ENCODE results near the gene ITPR3.
"Not testable (repeated sequence)": the region's sequence is repeated elsewhere in the genome, so short reads cannot be mapped to it uniquely, and the experiment has no call there.

The ITPR3 gene

DNA sequence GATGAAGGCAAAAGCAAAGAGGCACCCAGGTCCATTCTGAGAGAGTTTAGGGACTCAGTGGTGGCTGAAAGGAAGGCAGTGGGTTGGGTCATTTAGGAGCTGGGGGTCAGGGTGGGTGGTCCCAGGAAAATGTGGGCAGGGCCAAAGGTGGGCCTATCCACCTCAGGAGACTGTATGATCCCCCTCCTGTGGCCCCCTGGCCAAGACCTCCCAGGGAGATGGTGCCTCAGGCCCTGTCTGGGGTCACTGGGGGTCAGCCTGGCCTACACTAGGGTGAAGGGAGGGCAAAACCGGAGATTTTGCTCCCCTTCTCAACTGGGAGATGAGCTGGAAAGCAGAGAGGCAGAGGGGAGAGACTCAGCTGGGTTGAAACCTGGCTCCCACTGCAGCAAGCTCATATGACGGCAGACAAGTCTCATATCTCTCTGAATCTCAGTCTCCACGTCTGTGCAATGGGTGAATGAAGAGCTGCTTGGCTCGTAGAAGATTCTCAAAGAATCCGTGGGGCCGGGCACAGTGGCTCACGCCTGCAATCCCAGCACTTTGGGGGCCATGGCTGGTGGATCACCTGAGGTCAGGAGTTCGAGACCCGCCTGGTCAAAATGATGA is 29.6 kb upstream of the ITPR3 start:
- no peak for DNase-seq

DNA sequence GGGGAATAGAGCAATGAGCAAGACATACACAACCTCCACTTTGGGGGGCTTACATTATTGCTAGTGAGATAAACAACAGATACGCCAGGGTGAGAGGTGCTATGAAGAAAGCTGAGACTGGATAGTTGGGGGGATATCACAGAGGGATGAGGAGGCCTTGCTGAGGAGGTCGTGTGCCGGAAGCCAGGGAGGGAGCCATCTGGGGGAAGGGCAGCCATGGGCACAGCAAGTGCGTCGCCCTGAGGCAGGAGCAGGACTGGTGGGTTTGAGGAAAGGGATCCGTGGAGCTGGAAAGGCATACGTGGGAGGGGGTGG is 28.9 kb upstream of the ITPR3 start:
- no peak for DNase-seq

DNA sequence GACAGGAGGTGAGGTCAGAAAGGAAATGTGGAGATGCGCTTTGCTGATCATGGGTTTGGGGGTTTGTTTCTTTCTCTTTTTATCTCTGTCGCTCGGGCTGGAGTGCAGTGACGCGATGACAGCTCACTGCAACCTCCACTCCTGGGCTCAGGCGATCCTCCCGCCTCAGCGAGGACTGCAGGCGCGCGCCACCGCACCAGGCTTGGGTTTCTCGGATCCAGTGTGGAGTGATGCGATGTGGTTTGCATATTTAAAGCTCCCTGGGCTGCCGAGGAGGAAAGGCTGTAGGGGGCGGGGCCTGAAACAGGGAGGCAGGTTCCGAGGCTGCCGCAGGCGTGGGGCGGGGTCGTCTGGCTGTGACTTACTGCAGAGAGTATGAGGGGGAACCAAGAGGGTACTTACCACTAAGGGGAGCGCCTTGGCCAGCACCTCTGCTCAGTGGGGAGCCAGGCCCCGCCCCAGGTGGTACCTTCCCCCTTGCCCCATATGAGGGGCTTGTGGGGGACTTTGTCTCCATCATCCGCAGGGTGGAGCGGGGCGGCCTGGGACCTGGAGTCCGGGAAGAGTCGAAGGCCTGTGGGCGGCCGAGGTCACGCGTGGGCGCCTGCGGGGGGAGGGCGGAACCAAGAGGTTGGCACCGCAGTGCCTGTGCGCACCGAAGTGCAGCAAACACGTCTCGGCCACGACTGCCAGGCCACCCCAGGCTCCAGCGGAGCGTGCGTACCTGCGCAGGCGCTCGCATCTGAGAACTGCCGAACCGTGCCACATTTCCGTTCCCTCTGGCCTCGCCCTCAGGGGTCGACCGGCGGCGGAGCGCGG is 28.3 kb upstream of the ITPR3 start:
- no peak for DNase-seq

DNA sequence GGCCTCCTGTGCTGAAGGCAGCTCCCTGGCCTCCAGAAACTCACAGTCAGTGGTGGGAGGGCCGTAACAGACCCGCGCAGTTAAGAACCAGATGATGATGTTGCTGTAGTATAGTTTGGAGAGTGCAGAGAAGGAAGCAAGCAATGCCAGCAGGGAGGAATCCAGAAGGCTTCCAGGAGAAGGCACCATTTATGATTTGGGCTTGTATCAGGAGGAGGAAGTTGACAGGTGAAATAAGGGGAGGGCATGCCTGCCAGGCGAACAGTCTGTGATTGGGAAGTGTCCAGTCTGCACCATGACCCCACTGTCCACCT is 27.8 kb upstream of the ITPR3 start:
- no peak for DNase-seq

DNA sequence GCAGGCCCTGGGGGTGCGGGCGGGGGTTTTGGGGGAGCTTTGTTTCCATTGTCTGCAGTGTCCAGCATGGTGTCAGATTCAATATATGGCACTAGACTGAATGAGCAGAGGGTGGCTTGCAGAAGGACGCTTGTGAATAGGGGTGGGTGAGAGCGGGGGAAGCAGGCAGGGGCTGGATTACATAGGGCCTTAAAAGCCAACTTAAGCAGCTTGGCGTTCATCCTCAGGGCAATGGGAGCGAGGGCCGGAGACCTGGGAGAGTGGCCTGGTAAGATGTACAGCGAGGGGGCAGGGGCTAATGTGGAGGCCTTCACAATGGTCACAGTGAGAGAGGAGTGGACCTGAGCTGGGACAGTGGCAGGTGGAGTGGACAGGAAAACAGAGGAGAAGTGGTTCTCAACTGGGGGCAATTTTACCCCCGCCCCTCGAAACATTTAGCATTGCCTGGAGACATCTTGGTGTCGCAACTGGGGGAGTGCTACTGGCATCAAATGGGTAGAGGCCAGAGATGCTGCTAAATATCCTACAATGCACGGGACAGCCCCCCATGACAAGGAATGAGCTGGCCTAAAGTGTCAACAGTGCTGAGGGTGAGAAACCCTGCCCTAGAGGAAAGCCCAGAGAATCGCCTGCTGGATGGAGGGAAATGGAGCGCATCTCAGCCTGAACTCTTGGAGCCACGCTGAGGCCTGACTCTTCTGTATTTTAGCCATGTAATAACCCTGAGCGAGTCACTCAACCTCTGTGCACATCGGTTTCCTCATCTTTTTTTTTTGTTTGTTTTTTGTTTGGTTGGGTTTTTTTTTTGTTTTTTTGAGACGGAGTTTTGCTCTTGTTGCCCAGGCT is 25.9 kb upstream of the ITPR3 start:
- DNase-seq: no peak

DNA sequence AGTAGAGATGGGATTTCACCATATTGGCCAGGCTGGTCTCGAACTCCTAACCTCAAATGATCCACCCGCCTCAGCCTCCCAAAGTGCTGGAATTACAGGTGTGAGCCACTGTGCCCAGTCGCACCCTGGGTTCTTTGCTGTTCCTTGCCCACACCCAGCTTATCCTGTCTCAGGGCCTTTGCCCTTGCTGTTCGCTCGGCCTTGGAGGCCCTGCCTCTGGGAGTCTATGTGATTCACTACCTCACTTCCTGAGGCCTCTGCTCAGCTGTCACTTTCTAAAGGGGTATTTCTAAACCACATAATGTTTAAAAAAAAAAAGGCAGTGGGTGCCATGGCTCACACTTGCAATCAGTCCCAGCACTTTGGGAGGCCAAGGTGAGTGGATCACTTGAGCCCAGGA is 24.2 kb upstream of the ITPR3 start:
- DNase-seq: not testable (repeated sequence)

DNA sequence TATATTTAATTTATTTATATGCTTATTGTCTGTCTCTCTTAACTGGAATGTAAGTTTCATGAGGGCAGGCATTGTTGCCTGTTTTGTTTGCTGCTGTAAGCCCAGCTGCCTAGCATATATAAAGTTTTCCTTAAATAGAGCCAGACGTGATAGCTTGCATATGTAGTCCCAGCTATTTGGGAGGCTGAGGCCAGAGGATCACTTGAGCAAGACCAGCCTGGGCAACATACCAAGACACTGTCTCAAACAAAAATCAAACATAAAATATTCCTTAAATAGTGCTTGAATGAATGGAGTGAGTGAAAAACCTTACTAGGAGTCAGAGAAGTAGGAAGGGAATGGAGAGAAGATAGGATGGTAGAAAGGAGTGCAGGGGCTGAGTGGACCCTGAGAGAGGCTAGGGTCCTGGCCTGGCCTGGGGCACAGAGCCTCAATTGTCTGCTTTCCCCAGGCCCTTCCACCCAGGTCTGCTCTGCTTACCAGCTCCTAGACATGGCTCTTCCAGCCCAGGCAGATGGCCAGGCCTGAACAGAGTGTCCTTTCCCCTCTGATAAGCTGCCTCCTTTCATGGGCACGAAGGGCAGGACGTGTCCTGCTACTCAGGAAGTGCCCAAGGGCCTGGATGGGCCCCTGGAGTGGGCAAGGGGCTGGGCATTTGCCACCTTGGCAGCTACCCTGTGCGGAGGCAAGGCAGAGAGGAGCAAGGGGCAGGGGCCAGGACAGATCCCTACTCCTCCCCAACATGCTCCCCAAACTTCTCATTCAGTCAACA is 23.4 kb upstream of the ITPR3 start:
- DNase-seq: no peak

DNA sequence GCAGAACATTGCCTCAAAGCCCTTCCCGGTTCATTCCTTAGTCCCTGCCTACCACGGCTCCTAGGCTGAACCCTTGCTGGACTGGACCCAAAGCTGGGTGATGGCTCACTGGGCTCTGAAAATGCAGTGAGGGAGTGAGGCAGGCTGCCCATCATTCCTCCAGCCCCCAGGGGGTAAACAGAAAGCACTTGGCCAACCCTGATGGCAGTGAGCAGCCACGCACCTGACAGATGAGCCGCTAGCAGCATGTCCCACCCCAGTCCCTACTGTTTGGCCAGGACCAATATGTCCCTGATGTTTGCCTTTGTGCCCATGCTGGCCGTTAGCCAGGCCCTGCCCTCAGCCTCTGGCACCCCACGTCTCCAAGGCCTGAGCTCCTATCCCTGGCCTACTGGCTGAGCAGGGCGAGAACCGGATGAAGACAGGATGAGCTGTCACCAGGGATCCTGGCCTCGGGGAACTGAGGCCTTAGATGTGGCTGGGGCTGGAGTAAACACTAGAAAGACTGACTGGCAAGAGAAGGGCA is 21.6 kb upstream of the ITPR3 start:
- DNase-seq: no peak

DNA sequence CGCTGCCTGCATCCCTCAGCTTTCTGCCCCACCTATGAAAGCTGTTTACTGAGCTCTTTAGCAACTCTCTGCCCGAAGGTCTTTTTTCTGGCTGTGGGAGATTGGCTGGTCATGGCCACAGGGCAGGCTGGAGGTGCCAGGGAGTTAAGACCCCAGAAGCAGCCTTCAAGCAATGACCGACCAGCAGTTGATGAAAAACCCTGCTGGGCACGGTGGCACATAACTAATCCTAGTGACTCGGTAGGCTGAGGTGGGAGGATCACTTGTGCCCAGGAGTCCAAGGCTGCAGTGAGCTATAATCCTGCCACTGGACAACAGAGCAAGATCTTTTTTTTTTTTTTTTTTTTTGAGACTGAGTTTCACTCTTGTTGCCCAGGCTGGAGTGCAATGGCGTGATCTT is 20.4 kb upstream of the ITPR3 start:
- DNase-seq: no peak

DNA sequence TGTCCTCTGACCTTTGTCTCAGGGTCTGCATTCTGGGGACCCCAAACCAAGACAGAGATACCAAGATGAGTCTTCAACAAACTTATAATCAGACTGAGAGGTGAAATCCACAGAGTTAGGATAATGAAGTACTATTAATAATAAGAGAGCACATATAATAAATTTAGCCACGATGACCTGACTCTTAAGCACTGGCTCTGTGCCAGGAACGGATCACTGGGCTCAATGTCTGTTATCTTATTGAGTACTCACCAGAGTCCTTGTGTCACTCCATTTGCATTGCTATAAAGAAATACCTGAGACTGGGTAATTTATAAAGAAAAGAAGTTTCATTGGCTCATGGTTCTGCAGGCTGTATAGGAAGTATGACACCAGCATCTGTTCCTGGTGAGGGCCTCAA is 18.9 kb upstream of the ITPR3 start:
- DNase-seq: no peak

DNA sequence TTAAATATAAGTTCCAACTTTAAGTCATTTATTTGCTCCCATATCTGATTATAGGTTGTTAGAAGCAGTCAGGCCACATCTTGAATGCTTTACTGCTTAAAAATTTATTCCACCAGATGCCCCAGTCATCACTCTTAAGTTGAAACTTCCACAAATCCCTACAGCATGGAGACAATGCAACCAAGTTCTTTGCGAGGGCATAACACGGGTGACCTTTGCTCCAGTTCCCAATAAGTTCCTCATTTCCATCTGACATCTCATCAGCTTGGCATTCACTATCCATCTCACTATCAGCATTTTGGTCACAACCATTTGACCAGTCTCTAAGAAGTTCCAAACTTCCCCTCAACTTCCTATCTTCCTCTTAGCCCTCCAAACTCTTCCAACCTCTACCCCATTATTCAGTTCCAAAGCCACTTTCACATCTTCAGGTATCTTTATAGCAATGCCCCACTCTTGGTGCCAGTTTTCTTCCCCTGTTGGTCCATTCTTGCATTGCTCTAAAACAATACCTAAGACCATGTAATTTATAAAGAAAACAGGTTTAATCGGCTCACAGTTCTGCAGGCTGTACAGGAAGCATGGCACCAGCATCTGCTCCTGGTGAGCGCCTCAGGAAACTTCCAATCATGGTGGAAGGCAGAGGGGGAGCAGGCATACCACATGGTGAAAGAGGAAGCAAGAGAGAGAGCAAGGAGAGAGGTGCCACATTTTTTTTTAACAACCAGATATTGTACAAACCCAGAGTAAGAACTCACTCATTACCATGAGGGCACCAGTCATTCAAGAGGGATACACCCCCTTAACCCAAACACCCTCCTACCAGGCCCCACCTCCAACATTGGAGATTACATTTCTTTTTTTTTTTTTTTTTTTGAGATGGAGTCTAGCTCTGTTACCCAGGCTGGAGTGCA is 15.9 kb upstream of the ITPR3 start:
- DNase-seq: no peak

DNA sequence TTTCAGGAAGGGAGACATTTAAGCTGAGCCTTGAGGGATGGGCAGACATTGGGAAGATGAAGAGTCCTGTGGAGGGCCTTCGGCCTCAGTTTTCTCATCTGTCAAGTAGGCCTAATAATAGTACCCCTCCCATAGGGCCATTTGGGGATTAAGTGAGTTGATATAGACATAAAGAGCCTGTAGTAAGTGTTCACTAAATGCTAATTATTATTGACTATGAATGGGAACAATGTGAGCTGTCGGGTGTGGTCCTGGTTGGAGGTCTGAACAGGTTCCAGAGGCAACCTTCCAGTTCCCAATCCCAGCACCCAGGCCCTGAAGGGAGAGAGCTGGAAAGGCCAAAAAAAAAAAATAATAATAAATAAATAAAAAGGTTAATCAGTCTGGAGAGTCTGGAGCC is 14.5 kb upstream of the ITPR3 start:
- DNase-seq: no peak

DNA sequence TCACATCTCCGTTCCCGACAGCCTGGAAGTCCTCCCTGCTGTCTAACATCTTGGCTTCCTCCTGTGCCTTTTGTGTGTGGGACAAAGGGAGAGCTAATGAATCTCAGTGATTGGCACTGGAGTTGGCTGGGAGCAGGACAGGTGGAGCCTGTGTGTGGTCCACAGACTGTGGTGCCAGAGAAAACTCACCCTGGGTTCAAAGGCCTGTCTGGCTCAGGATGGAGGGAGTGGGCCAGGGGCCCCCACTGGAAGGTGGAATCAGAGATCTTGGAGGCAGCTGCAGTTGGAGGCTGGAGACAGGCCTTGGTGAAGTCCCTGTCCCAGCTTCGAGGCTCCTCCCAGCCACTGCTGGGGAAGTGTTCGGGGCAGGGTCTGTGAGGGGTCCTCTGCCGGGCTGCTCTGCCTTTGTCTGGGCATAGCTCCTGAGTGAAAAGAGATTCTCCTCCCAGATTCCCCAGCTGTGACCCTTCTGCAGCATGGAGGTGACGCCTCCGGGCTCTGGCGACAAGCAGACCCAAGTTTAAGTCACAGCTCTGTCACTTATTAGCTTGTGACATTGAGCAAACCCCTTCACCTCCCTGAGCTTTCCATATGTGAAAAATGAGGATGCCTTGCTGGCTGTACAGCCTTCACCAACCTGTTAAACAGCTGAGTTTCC is 13.9 kb upstream of the ITPR3 start:
- DNase-seq: no peak

DNA sequence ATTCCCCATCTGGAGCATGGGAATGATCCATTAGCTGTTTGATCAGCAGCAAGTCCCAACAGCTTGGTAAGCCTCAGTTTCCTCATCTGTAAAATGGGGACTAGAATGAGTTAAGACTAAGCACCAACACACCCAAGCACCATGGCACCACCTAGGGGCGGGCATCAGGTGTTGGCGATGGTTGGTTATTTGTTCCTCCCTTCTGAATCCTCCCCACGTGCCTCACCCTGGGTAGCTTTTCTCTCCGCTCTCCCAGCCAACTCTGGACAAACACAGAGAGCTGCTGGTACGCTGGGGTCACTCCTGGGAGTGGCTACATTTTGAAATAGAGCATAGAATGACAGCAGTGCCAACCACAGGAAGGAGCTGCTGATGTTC is 13.3 kb upstream of the ITPR3 start:
- DNase-seq: no peak

DNA sequence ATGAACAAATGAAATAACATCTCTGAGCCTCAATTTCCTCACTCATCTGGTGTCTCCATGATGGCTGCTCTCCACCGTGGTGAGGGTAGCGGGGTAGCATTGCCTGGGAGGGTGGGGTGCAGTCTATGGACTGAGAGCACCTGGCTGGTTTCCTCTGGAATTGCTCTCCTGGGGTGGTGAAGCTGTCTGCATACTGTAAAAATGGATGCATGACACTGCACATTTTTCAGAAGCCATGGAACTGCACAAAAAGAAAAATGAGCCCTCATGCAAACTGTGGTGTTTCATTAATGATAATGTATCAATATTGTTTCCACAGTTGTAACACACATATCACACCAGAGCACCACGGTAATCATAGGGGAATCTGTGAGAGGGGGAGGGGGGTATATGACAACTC is 12.1 kb upstream of the ITPR3 start:
- DNase-seq: no peak

DNA sequence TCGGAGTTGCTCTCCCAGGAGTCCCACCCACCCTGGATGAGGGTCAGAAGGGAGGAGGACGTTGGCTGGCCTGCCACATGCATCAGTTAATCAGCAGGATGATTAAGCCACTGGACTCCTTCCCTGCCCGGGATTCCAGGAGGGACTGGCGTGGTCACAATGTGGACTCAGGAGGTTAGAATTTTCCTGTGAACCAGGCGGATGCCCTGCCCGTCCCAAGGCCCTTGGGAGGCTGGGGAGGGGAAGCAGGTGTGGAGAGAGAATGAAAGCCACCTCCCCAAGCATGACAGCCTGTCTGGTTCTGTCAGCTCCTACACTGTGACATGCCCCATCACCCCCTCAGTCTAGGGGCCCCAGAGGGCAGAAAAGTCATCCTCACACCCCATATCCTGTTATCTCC is 11.6 kb upstream of the ITPR3 start:
- no peak for DNase-seq

DNA sequence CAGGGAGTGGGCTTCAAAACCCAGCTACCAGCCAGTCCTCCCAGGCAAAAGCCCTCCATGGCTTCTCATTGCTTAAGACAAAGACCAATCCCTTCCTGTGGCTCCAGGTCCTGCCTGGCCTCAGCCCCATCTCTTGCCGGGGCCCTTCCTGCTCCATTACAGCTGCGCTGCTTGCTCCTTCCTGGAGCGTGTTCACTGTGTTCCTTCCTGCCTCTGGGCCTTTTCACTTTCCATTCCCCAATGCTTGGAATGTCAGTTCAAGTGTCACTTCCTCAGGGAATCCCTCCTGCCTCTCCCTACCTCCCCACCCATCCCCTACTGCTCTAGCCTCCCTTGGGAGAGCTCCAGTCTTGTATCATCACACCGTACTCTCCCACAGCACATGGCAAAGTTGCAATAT is 11.1 kb upstream of the ITPR3 start:
- no peak for DNase-seq

DNA sequence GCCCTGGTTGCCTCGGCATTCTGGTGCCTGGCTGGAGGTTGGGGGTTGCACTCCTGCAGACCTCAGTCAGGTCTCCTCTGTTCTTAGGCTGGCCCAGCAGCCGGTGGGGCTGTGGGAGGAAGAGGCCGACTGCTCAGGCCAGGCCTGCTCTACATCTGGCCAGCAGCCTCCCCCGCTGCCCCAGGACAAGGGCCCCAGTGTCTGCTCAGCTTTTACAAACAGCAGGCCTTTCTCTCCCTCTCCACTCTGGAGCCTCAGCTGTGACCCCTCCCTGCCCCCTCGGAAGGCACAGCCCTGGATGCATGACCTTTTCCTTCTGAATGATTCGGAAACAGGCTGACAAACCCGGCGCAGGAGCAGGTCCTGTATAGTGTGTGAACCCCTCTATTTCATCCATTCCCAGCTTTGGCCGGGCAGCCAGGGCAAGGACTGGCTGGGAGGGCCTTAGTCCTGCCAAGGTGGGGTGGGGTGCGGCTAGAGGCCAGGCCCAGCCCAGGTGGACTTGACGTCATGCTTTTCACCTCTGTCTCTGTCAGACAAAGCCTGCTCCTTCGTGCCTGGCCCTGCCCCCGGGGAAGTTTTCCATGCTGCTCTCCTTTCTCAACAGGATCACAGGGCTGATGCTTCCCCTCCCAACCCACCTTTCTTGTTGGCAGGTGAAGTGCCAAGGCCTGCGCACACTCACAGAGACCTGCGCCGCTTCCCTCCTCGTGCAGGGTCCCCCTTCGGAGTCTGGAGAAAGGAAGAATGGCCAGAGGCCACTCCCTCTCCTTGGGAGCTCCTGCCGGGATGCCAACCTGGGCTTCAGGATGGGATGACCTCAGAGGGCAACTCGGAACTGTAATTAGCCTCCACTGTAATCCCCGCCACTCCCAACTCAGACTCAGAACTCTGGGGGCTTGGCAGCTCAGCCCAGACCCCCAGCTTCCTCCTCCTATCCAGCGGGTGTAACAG is 10.1 kb upstream of the ITPR3 start:
- DNase-seq: no peak

DNA sequence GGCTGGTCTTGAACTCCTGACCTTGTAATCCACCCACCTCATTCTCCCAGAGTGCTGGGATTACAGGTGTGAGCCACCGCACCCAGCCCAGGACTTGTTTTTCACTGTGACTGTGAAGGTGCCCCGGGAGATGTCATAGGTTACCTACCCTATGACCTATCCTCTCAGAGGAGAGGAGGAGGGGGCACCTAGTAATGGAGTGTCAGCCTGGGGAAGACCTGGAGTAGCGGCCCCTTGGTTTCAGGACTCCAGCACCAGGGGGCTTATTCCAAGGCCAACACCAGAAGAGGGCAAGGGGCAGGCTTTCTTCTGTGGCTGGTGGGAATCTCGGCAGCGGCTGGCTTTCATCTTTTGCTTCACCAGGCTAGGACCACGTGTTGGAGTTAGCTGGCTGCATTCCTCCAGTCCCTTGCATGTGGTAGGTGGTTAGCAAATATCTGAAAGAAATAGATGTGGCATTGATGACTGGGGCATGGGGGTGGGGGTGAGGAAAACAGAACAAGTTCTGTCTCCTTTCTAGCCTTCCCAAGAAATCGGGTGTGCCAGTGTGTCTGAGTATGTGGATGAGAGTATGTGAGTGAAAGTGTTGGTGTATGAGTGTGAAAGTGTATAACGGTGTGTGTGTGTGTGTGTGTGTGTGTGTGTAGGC is 7.9 kb upstream of the ITPR3 start:
- no peak for DNase-seq

DNA sequence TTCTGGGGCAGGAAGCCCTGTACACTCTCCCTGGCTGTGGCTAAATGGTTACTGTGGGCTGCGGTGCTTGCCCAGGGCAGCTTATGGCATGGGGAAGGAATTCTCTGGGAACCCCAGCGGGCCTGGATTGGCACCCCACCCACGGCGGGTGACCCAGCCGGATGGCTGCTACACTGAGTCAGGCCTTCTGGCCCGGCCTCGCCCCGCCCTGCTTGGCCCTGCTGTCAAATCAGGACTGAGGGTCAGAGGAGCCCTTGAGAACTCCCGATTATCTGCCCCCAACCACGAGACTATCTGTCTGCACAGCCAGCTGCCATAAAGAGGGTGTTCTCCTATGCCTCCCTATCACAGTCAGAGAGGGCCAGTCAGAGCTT is 7.3 kb upstream of the ITPR3 start:
- DNase-seq: no peak
